ENCODE measurements around the gene PNMA5.
A peak's percentile ranks its signal among the peaks of the same experiment; 100 is the strongest.

Gene PNMA5

GRCh38 chrX:152949114-152949513, 44.8 kb downstream of the PNMA5 start:
- no peak overlapping the region for H3K4me3 ChIP-seq (ENCODE audit: low read depth, low read length)
- no peaks in the 10 kb centered on the region for H3K36me3 ChIP-seq (replicated peaks)
- H3K27ac ChIP-seq = no peak overlapping the region
- H3K27me3 ChIP-seq (replicated peaks) = no peaks in the 10 kb centered on the region
- no peak for DNase-seq
- in situ Hi-C loops (cut with HindIII; ENCODE audit: low pct_ligation_motif_present, low sequenced_read_pairs) = no loop called here
- TF ChIP-seq, protein P1, sequence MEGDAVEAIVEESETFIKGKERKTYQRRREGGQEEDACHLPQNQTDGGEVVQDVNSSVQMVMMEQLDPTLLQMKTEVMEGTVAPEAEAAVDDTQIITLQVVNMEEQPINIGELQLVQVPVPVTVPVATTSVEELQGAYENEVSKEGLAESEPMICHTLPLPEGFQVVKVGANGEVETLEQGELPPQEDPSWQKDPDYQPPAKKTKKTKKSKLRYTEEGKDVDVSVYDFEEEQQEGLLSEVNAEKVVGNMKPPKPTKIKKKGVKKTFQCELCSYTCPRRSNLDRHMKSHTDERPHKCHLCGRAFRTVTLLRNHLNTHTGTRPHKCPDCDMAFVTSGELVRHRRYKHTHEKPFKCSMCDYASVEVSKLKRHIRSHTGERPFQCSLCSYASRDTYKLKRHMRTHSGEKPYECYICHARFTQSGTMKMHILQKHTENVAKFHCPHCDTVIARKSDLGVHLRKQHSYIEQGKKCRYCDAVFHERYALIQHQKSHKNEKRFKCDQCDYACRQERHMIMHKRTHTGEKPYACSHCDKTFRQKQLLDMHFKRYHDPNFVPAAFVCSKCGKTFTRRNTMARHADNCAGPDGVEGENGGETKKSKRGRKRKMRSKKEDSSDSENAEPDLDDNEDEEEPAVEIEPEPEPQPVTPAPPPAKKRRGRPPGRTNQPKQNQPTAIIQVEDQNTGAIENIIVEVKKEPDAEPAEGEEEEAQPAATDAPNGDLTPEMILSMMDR (IDR thresholded peaks at IDR 0.05; ENCODE audit: low read depth, low read length, missing control alignments) = no peak

DNA sequence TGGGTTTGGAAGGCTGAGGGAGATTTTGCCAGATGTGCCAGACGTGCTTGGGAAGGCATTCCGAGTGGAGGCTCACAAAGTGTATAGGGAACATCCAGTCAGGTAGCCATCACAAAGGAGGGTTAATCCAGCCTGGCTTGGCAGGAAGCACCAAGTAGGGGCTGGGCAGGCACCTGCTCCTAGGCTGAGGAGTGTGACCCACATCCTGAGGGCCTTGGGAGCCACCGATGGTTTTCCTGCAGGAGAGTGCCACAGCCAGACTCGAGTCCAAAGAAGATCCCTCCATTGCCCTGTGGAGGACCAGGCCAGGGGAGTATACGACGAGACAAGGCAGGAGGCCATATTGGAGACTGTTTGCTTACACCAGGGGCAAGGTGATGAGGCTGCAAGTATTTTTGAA, 47.2 kb downstream of the PNMA5 start:
- H3K4me3 ChIP-seq (ENCODE audit: low read depth, low read length) = no peak overlapping the region
- no peak overlapping the region for H3K27ac ChIP-seq
- TF ChIP-seq, protein P1 (IDR thresholded peaks at IDR 0.05; ENCODE audit: low read depth, low read length, missing control alignments) = no peak
- H3K27me3 ChIP-seq (replicated peaks) = no peaks in the 10 kb centered on the region
- in situ Hi-C loops (cut with HindIII; ENCODE audit: low pct_ligation_motif_present, low sequenced_read_pairs) = no loop called here
- H3K36me3 ChIP-seq (replicated peaks) = no peaks in the 10 kb centered on the region
- no peak for DNase-seq

DNA sequence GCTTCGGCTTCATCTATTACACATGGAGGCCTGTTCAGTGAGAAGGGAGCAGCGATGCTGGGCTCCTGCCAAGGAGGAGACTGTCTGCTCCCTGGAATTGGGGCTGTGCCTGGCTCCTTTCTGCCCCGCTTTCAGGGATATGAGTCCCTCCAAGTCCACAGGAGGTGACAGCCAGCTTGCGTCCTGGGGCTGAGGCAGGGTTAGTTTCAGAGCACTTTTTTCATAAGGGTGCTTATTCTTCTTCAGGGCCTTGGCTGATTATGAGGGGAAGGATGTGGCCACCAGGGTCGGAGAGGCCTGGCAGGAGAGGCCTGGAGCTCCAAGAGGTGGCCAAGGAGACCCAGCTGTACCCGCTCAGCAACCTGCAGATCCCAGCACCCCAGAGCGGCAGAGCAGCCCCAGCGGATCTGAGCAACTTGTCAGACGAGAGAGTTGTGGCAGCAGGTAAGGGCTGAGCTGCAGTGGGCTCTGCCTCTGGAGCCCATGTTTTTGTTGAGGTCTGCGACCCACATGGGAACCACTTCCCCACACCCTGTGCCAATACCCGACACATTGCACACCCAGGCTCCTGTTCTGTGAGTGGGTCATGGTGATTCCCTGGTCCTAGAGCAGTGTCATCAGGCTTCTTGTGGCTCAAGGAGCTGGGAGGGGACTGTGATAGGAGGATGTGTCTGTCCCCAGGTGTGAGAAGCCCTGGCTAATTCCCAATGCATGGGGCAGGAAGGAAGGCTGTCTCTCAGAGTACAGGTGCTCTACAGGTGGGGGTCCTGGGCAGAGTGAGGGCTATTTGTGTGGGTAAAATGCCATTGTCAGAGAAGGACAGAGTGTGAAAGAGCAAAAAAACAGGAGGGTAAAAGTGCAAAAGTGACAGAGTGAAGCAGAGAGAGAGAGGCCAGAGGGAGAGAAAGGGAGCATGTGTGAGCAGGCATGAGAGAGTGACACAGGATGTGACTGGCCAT, 48.6 kb downstream of the PNMA5 start:
- in situ Hi-C loops (cut with HindIII; ENCODE audit: low pct_ligation_motif_present, low sequenced_read_pairs) = no loop called here
- Histone ChIP-seq H3K4me3 (ENCODE audit: low read depth, low read length) (no peak overlapping the region), H3K27me3 (replicated peaks) (no peaks in the 10 kb centered on the region), H3K27ac (no peak overlapping the region), H3K36me3 (replicated peaks) (no peaks in the 10 kb centered on the region)
- no peak for DNase-seq
- TF ChIP-seq, protein P1 (IDR thresholded peaks at IDR 0.05; ENCODE audit: low read depth, low read length, missing control alignments) = no peak

DNA sequence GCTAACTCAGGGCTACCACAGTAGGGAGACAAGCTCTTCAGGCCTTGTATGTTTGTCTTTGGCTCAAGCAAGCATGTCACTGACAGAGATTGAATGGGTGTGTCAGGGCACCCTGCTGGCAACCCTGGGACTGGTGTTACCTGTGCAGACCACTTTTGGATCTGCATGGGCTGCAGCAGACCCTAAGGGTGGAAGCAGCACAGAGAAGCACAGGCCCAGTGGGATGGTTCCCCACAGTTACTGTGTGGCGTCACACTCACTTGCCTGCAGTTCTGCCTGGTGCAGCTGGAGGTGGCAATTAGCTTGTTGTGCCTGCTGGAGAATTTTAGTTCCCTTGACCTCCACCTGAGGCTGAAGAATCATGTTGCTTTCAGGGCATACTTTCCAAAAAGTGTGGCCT, 50.1 kb downstream of the PNMA5 start:
- DNase-seq = no peak
- Histone ChIP-seq H3K36me3 (replicated peaks) (no peaks in the 10 kb centered on the region), H3K27me3 (replicated peaks) (no peaks in the 10 kb centered on the region), H3K27ac (no peak overlapping the region), H3K4me3 (ENCODE audit: low read depth, low read length) (no peak overlapping the region)
- in situ Hi-C loops (cut with HindIII; ENCODE audit: low pct_ligation_motif_present, low sequenced_read_pairs) = no loop called here
- TF ChIP-seq, protein P1 (IDR thresholded peaks at IDR 0.05; ENCODE audit: low read depth, low read length, missing control alignments) = no peak

GRCh38 chrX:152942077-152942442, 51.9 kb downstream of the PNMA5 start:
- in situ Hi-C loops (cut with HindIII; ENCODE audit: low pct_ligation_motif_present, low sequenced_read_pairs) = no loop called here
- TF ChIP-seq, protein P1 (IDR thresholded peaks at IDR 0.05; ENCODE audit: low read depth, low read length, missing control alignments) = no peak
- H3K36me3 ChIP-seq (replicated peaks) = no peaks in the 10 kb centered on the region
- no peaks in the 10 kb centered on the region for H3K27me3 ChIP-seq (replicated peaks)
- peak overlapping the region; percentile 29 for H3K27ac ChIP-seq
- peak overlapping the region; percentile 64 for H3K4me3 ChIP-seq (ENCODE audit: low read depth, low read length)
- no peak for DNase-seq
